Caki2 (cell line): ENCODE data around the gene NDE1. TPM values are rescaled to one million over a fixed set of nuclear protein-coding genes. Genes with fewer than 3 reads are reported as not detected.
A peak's percentile ranks its signal among the peaks of the same experiment; 100 is the strongest.
"Not testable (repeated sequence)": the region's sequence is repeated elsewhere in the genome, so short reads cannot be mapped to it uniquely, and the experiment has no call there.

Source experiments
- DNase-seq: peaks from one replicate; pipeline ENCODE4 v3.0.0-alpha.2; 2015; ENCODE audit warnings: low read depth
- in situ Hi-C: cut with HindIII; loops from 2 replicates; pipeline ENCODE4 v1.10.0; 2016; ENCODE audit warnings: low sequenced_read_pairs, low pct_unique_long_range_greater_than_20kb, mixed read lengths
- total RNA-seq: library from RNA; depleted of rRNA; stranded (reverse); fragments of >200 nt; shearing (Covaris generic); gene quantifications from 2 replicates; pipeline ENCODE4 v1.2.3, GENCODE V29; 2014; ENCODE audit warnings: low replicate concordance

NDE1 gene
- total RNA-seq, 1 experiment from 2014 or later: 50.5 TPM

DNA sequence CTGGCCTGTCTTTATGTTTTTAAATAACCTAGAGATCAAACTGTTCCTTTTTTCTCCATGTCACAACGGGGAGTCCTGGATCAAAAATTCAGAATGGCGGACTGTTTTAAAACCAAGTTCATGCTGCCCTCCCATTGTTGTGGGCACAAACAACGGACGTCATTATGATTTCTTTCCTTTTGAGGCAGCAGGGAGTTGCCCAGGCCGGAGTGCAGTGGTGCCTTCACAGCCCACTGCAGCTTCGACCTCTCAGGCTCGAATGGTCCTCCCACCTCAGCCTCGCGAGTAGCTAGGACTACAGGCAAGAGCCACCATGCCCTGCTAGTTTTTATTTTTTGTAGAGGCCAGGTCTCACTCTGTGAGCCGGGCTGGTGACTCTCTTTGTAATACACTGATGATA lies 26.5 kb downstream of the NDE1 start:
- DNase-seq: no peak
- in situ Hi-C loops: no loop called here

DNA sequence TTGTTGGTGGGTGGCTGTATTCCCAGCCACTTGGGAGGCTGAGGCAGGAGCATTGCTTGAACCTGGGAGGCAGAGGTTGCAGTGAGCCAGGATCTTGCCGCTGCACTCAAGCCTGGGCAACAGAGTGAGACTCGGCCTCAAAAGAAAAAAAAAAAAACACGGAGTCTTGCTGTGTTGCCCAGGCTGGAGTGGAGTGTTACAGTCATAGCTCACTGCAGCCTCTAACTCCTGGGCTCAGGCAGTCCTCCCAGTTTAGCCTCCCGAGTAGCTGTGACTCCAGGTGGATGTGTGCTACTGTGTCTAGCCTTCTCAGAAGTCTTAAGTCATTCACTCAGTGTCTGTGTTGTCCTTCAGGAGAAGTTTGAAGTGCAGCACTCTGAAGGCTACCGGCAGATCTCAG lies 27.4 kb downstream of the NDE1 start:
- in situ Hi-C loops: no loop called here
- no peak for DNase-seq

DNA sequence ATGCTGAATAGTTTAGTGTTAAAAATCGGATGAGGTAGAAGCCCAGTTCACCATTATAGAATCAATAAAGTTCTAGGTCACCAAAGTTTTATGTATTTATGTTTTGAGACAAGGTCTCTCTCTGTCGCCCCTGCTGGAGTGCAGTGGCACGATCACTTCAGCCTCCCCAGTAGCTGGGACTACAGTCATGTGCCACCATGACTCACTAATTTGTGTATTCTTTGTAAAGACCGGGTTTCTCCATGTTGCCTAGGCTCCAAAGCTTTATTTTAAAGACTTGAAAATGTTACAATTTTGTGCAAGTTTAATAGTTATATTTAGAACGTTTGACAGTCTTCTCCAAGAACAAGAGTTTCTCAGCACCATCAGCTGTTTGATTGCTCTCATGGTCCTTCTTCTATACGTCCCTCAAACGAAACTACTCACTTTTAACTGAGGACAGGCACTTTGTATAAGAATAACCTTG lies 32.1 kb downstream of the NDE1 start:
- in situ Hi-C loops: no loop called here
- DNase-seq: peak; percentile 83

DNA sequence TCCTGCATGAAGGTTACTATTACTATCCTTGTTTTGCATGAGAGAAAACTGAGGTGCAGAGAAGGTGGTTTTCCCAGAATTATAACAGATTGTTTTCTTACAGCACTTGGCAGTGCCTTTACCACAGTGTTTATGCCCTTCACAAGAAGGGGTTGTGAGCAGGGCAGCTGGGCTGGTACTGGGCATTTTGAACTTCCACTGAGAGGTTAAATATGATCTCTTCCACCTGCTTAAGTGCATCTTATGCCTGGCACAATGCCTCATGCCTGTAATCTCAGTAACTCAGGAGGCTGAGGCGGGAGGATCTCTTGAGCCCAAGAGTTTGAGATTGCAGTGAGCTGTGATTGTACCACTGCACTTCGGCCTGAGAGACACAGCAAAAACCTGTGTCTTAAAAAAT lies 36.2 kb downstream of the NDE1 start:
- in situ Hi-C loops: no loop called here
- DNase-seq: no peak

DNA sequence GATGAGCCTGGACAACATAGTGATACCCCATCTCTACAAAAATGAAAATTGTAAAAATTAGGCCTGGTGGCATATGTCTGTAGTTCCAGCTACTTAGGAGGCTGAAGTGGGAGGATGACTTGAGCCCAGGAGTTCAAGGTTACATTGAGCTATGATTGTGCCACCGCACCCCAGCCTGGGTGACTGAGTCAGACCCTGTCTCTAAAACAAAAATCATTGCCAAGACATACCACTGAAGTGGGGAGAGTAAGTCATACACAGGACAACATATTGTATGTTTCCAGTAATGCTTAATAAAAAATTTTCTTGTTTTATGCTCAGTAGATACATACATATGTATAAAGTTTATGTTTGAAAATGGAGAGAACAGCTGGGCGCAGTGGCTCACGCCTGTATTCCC lies 39.2 kb downstream of the NDE1 start:
- in situ Hi-C loops: no loop called here
- DNase-seq: no peak

DNA sequence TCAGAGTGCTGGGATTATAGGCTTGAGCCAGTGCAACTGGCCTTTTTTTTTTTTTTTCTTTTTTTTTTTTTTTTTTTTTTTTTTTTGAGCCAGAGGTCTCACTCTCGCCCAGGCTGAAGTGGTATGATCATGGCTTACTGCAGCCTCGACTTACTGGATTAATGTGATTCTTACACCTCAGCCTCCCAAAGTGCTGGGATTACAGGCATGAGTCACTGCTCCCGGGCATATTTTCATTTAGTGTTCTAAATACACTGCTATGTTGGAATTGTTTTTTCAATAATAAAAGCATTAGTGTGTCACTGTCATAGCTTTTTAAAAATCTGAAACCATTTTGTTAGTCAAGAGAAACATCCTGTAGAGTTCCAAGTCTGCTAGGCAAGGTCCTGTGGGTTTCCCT lies 40.3 kb downstream of the NDE1 start:
- in situ Hi-C loops: no loop called here

DNA sequence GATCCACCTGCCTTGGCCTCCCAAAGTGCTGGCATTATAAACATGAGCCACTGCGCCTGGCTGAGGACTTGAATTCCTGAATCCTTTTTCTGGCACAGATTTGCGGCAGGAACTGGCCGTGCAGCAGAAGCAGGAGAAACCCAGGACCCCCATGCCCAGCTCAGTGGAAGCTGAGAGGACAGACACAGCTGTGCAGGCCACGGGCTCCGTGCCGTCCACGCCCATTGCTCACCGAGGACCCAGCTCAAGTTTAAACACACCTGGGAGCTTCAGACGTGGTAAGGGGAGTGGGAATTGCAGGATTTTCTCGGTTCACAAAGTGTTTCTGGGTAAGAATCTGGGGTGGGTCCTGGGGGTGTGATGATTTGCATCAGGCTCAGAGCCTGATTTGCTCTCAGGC lies 41.0 kb downstream of the NDE1 start:
- in situ Hi-C loops: no loop called here
- no peak for DNase-seq

More for the DNA sequence above, 40.3 kb downstream of the NDE1 start:
- DNase-seq: no peak

DNA sequence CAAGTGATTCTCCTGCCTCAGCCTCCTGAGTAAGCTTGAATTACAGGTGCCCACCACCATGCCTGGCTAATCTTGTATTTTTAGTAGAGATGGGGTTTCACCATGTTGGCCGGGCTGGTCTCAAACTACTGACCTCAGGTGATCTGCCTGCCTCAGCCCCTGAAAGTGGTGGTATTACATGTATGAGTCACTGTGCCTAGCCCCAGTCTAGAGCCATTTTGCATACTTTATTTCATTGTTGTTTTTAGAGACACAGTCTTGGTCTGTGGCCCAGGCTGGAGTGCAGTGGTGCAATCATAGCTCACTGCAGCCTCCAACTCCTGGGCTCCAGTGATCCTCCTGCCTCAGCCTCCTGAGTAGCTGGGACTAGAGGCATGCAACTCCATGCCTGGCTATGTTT lies 42.5 kb downstream of the NDE1 start:
- in situ Hi-C loops, DNase-seq: not testable (repeated sequence)

DNA sequence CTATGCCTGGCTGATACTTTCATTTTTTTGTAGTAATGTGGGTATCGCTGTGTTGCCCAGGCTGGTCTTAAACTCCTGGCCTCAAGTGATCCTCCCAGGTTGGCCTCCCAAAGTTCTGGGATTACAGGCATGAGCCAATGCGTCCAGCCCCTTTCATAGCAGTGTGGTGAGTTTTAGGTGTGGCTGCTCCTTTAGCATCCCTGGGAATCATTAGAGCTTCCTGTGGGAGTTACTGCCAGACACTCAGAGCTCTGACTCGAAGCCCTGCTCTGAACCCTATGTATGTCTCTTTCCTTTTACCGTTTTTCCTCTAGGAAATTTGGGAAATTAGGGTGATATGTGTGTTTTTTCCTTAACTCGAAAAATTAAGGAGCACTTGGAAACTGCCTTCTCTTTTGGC lies 44.5 kb downstream of the NDE1 start:
- in situ Hi-C loops: no loop called here
- DNase-seq: no peak

DNA sequence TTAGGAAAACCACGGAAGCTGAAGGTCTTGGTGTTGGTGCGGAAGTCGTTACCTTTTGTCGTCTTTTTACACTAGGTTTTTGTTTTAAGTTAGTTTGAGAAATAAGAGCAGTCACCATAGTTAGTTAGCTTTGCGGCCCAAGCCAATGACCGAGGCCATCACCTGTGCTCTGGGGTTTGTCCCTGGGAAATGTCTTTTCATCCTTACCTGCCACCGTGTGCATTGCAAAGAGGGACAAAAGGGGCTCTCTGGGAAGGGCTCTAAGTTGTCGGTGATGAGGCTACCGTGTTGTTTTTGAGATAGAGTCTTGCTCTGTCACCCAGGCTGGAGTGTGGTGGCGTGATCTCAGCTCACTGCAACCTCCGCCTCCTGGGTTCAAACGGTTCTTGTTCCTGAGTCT lies 49.8 kb downstream of the NDE1 start:
- in situ Hi-C loops: no loop called here
- DNase-seq: no peak

DNA sequence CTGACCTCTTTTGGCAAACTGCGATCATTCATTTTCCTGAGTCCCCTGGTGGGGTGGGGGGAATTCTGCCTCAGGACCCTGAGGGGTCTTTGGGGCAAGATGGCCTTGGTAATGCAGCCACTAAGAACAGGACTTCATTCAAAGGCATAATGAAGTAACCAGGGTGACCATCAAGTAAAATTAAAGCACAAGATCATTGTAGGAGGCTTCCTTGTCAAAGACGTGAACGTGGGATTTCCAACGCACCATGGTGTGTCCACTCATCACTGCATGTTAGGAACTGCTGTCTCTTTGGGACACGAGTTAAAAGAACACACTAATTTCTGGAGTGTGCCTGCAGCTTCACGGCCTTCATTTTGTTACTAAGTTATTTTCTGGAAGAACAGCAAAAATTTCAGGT lies 51.3 kb downstream of the NDE1 start:
- in situ Hi-C loops: no loop called here
- DNase-seq: no peak

DNA sequence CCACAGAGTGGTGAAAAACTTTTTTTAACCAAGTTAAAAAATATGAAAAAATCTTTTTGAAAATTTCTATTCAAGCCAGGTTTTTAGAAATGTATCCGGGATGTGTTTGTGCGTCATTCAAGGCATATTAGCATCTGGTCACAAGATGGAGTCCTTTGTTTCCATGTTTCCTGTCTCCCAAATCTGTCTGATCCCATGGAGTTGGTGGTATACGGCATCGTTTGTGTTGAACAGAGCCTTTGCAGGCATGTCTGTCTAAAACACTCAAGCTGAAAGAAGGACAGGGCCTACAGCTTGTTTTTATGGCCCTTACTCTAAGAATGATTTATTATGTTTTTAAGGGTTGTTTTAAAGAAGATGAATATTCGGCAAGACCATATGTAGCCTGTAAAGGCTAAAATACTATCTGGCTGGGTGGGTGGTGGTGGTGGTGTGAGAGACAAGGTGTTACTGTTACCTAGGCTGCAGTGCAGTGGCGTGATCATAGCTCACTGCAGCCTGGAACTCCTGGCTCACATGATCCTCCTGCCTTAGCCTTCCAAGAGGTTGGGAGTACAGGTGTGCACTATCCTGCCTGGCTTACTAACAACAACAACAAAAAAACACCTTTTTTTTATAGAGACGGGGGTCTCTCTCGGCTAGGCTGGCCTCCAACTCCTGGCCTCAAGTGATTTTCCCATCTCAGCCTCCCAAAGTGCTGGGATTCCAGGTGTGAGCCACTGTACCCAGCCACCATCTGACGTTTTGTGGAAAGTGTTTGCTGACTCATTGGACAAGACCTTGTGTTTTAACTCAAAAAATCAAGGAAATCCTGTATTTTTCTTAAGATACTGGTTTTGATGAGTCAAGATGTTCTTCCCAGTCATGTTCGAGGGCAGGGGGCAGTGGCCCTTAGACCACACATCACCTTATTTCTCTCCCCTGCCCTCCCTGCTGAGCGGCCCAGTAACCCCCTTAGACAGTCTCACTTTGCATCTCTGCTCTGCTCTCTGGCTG lies 52.2 kb downstream of the NDE1 start:
- peak; percentile 20 for DNase-seq
- in situ Hi-C loops: no loop called here

DNA sequence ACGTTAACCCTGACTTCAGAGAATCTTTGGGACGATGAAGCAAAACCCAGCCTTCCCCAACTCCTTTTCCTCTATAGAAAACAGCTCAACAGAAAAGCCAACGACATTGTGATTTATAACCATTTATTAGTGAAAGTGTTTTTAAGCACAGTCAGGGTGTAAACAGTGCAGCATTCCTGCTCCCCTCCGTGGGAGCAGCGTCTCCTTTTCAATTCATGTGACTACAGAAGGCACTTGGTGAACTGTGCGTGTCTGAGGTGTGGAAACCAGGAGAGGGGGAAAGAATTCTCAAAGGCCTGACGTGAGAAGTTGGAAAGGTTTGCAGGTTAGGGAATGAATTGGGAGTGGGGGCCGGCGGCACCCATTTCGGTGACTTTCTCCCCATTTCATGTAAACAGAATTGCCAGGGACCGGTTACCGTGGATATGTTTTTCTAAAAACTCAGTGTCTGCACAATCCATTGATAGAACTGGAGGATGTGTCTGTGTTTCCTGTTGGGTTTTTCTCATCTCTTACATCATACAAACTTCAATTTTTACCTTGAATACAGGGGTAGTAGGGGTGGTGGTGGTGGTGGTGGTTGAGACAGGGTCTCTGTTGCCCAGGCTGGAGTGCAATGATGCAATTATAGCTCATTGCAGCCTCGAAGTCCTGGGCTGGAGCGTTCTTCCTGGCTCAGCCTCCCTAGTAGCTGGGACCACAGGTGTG lies 53.1 kb downstream of the NDE1 start:
- in situ Hi-C loops: no loop called here
- no peak for DNase-seq

DNA sequence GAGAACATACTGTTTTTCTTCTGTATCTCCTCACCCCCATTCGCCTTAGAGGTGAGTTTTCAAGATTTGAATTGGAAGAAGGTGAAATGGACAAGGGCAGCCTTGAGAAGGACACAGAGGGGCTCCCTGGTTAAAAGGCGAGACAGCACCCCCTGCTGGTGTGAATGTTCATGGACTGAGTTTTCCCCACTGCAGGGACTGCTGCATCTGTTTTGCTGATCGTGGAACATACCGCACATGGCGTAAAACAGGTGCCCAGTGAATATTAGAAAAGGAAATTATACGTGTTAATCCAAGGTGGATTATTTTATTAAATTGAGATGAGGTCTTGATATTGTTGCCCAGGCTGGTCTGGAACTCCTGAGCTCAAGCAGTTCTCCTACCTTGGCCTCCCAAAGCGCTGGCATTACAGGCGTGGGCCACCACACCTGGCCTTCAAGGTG lies 54.5 kb downstream of the NDE1 start:
- DNase-seq: peak; percentile 49
- in situ Hi-C loops: no loop called here

DNA sequence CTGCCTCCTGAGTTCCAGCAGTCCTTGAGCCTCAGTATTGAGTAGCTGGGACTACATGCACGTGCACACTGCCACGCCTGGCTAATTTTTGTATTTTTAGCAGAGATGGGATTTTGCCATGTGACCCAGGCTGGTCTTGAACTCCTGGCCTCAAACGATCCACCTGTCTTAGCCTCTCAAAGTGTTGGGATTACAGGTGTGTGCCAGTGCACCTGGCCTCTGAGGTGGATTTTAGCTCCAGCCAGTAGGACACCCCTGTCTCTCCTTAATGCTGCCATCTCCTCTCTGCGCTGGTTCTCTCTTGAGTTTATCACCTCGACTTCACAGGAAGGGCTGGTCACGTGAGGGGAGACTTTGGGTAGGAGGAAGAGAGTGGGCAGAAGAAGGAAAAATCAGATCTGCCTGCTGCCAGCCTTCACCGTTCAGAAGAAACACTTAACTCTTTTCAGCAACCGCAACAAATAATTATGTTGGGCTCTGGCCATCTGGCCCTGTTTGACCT lies 55.1 kb downstream of the NDE1 start:
- in situ Hi-C loops: no loop called here

DNA sequence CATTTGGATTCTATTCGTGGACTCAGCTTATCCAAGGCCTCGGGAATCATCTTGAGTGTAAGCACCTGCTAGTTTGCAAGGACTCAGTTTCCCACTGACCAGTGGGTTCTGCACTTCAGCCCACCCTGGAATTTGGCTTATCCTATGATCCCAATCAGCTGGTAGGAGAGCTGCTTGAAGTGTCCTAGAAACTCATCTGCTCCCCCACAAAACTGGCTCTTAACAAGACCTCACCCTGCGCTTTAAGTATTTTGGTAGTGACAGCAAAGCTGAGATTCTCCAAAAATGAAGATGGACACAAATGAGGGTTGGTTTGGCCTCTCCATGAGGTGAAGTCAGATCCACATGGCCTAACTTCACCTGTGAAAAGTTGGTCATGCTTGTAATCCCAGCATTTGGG lies 57.3 kb downstream of the NDE1 start:
- in situ Hi-C loops: no loop called here
- DNase-seq: no peak

More for the DNA sequence above, 55.1 kb downstream of the NDE1 start:
- DNase-seq: no peak

DNA sequence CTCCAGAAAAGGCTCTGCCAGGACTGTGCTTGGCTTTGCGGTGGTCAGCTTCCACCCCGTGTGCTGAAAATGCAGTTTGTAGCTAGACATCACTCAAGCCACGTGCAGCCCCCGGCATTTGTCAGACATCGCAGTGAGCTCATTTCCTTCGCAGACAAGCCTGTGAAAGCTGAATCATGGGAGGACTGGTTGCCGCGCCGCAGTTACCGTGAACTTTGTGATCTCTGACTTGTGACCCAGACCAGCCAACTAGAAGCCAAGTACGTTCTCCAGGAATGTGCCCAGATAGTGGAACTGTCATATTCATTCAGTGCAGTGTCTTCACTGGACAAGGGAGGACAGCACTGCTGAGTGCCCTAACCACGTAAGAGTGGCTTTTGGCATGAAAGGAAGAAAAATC lies 58.1 kb downstream of the NDE1 start:
- in situ Hi-C loops: no loop called here
- no peak for DNase-seq

DNA sequence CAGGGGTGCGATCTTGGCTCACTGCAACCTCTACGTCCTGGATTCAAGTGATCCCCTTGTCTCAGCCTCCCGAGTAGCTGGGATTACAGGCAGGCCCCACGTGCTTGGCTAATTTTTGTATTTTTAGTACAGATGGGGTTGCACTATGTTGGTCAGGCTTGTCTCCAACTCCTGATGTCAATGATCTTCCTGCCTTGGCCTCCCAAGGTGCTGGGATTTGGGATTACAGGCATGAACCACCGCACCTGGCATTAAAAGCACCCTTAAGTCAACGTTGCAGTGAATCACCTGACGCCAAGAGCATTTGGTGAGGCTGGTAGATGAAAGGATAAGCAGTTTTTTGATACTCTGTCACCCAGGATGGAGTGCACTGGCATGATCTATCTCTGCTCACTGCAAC lies 59.0 kb downstream of the NDE1 start:
- in situ Hi-C loops: no loop called here
- DNase-seq: no peak
